Fibroblast of skin of left quadriceps (primary cell): ENCODE measurements around the gene TNFRSF18.
A peak's percentile ranks its signal among the peaks of the same experiment; 100 is the strongest.
"Not testable (repeated sequence)": the region's sequence is repeated elsewhere in the genome, so short reads cannot be mapped to it uniquely, and the experiment has no call there.

ENCODE experiments used
- DNase-seq, 2 experiments: peaks; one replicate each; pipeline ENCODE4 v3.0.0-alpha.2; 2013; ENCODE audit warnings: low read depth in 2 of 2

Gene TNFRSF18

DNA sequence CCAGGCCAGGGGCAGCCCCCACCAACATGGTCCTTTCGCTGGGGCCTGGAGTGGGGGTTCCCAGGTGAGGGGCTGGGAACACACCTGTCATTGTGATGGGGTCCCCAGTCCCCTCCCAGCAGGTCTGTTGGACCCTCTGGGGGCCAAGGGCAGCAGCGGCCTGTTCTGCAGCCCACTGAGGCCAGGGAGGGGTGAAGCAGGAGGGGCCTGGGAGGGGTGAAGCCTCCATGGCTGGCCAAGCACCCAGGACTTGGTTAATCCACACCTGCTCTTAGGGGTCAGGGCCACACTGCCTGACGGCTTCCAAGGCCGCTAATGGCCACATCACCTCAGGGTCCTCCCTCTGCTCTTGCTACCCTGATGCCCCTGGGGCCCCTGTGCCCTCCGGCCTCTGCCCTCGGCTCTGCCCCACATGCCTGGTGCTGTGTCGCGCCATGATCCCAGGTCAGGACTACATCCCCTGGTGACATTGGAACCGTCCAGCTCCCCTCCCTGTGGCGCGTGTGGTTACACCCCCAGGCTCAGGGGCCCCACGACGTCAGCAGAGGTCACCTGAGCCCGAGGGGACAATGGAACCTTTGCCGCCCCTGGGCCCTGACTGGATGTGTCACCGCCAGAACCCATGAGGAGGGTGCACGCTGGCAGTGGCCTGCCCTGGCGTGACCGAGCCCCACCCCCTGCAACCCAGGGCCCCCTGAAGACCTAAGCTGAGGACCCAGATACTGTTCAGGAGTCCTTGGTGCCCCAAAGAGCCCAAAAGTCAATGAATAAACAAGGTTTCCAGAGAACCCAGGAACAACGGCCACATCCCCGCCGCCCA lies 7.0 kb downstream of the TNFRSF18 start:
- no peak for DNase-seq

DNA sequence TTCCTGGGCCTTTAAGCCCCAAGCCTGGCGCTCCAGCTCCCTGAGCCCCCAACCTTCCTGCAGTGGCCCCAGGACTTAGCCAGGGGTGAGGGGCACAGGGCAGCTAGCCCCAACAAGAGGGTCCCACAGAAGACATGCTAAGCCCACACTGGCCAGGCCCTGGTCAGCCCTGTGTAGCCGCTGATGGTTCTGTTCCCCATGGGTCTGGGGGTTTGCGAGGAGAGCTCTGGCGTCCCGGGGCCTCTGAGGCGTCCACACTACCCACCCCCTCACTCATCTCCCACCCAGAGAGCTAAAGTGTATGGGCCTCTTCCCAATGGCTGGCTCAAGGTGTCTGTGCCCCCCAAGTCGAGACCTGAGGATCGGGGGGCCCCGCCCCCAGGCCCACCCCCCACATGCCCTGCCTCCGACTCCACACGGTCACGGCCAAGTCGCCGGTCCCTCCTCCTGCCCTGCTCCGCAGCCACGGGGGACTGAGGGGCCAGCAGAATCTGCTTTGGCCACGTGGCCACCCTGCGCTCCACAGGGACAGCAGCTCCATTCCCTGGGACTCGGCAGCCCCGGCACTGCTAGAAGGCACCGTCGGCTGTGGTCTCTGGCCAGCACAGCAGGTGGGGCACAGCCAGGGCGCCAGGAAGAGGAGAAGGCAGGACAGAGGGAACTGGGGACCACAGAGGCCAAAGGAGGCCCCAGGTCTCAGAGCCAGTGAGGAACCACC lies 7.8 kb downstream of the TNFRSF18 start:
- DNase-seq: no peak

DNA sequence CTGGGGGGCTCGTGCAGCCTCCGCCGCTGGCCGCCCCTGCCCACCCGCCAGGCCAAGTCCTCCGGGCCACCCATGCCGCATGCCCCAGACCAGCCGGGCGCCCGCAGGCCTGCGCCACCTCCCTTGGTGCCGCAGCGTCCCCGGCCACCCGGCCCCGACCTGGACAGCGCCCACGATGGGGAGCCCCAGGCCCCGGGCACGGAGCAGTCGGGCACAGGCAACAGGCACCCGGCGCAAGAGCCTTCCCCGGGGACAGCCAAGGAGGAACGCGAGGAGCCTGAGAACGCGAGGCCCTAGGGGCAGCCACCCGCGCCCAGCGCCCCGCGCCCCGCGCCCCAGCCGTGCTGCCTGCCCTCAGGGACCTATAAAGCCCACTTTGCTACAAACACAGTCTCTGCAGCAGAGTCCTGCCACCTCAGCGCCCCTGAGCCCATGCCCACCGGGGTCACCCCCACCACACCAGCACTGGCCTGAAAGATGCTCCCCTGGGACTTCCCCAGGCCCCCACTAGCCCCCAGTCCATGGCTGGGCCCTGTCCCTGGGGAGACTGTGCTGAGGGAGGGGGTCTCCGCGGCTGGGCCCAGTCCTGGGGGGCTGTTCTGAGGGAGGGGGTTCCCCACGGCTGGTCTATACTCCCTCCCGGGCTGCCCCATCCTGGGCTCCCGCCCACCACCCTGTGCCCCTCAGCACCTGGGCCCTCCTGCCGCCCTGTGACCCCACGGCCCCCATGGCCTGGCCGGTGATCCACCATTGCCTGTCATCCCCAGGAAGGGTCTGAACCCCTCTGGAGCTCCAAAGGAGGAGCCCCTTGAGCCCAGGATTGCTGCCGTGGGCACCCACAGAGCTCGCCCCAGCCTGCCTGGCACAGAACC lies 8.6 kb downstream of the TNFRSF18 start:
- DNase-seq: no peak

DNA sequence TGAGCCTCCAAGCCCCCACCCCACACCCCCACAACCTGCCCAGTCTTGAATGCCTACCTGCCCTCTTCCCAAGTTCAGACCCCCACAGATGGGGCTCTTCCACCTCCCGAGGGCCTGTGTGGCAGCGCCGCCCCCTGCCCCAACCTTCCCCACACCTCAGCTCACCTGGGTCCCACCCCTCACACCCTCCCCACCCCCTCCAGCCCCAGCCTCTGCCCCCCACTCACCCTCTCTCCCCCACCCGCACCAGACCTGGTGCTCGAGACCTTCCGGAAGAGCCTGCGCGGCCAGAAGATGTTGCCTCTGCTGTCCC lies 9.2 kb downstream of the TNFRSF18 start:
- DNase-seq: no peak

GRCh38 chr1:1196431-1197187 lies 9.8 kb downstream of the TNFRSF18 start:
- DNase-seq: no peak

GRCh38 chr1:1195726-1196125 lies 10.7 kb downstream of the TNFRSF18 start:
- not testable (repeated sequence) for DNase-seq

GRCh38 chr1:1194723-1195122 lies 11.7 kb downstream of the TNFRSF18 start:
- DNase-seq: no peak

DNA sequence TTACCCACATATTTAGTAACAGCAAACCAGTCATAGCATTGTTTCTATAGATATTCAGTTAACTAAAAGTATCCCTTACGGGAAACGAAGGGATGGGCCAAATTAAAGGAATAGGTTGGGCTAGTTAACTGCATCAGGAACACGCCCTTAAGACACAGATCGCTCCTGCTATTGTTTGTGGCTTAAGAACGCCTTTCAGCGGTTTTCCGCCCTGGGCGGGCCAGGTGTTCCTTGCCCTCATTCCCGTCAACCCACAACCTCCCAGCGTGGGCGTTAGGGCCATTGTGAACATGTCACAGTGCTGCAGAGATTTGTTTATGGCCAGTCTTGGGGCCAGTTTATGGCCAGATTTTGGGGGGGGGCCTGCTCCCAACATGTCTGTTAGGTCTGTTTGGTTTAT lies 14.7 kb downstream of the TNFRSF18 start:
- no peak for DNase-seq

DNA sequence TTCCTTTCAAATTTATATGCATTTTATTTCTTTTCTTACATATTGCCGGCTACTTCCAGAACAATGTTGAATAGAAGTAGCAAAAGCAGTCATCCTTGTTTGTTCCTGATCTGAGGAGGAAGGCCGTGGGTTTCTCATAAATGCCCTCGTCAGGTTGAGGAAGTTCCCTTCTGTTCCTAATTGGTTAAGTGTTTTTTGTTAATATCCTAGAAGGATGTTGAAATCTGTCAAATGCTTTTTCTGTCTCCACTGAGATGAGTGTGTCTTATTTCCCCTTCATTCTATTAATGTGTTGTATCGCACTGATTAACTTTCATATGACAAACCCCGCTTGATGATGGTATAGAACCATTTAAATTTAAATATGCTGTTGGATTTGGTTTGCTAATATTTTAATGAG lies 17.3 kb downstream of the TNFRSF18 start:
- DNase-seq: no peak

DNA sequence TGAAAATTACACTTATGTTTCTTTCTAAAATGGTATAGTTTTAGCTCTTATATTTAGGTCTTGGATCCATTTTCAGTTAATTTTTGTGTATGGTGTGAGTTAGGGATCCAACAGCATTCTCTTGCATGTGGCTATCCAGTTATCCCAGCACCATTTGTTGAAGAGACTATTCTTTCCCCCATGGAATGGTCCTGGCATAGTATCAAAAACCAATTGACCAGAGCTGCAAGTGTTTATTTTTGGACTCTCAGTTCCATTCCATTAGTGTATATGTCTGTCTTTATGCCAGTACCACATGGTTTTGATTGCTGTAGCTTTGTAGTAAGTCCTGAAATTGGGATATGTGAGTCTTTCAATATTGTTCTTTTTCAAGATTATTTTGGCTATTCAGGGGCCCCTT lies 18.5 kb downstream of the TNFRSF18 start:
- DNase-seq: peak; percentile 12

DNA sequence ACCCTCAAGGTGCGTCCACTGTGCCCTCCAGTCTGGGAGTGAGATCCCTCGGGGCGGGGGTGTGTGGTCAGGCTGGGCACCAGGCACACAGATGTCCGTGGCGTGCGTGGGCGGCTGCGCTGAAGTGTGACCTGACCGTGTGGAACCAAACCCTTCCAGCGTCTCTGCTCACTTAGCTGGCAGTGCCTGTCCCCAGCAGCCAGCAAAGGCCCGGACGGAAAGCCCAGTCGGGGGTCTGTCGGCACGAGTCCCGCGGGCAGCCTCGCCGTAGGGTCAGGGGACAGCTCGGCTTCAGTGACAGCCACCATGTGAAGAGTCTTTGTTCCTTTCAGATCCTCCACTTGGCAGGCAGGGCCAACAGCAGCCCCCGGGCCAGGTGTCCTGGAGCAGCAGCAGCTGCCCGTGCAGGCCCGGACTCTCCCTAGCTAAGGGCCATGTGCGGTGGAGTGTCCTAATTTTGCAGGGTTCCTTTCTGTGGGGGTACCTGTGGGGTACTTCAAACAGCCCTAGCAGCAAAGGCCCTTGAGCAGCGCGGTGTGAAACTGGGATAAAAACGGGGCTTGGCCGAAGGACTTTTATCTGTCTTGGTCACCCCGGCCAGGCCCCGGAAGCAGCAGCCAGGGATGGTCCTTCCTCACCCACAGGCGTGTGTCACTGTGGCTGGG lies 21.2 kb downstream of the TNFRSF18 start:
- no peak for DNase-seq

GRCh38 chr1:1183833-1184775 lies 22.3 kb downstream of the TNFRSF18 start:
- DNase-seq: no peak

GRCh38 chr1:1183221-1183747 lies 23.1 kb downstream of the TNFRSF18 start:
- no peak for DNase-seq

DNA sequence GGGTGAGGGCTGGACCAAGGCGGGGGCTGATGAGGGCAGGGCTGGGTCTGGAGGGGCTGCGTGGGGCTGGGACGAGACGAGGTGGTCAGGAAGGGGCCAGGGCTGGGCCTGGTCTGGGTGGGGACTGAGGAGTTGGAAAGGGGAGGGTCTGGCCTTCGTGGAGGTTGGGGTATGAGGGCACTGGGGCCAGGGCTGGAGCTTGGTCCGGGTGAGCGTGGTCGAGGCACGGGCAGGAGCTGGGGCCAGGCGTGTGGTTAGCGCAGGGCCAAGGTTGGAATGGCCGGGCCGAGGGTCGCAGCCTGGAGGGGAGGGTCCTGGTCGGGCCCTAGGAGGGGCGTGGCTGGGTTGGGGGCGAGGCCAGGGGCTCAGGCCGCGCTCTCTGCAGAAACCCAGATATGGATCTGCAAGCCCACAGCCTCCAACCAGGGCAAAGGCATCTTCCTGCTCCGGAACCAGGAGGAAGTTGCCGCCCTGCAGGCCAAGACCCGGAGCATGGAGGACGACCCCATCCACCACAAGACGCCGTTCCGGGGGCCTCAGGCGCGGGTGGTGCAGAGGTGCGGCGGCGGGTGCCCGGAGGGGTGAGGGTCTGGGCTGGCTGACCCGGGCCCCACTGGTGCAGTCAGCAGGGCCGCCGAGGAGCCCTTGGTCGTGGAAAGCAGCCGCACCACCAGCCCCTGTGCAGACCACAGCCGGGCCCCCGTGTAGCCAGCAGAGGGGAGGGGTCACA lies 23.7 kb downstream of the TNFRSF18 start:
- DNase-seq: no peak

DNA sequence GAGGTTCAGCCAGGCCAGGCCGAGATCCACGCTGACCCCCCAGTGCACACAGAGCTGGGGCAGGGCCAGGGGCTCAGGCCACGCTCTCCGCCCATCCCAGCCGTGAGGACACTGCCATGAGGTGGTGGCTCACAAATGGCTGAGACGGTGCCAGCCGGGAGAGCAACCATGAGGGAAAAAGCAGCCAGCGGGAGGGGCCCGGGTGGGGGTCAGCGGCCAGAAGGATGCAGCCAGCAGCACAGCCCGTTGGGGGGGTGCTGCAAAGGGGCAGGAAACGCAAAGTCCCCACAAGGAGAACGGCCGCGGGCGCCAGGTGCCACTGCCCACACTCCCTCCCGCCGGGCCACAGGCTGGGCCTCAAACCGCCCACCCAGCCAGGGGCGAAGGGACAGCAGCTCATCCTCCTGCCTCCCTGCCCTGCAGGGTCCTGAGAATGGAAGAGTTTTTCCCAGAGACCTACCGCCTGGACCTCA lies 24.4 kb downstream of the TNFRSF18 start:
- DNase-seq: no peak

DNA sequence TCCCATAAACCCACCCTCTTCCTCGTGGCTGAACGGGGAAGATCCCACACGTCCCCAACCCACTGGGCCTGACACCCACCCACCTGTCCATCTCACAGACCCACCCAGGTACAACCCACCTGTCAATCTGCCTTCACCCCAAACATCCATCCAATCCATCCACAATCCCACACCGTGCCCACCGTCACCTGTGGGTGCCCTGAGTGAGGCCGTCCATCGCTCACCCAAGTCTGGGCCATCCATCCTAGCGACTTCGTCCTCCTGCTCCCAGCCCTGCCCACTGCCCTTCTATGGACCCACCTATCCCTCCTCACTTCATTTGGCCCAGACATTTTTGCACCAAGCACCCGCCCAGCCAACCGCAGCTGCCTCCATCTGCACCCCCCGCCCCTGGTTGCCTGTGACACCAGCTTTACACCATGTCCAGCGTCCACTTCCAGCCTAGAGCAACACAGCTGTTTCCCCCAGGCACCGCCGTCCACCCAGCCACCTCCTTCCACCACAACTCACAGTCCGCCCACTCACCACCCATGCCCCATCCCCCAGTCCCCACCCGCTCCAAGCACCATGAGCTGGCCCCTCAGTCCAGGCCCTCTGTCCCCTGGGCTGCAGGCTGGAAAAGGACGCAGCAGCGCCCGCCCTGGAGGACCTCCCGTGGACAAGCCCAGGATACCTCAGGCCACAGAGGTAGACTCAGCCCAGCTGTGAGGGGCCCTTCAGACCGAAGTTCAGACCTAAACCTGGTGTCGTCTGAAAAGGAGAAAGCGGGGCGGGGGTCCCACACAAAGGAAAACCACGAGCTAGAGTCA lies 25.1 kb downstream of the TNFRSF18 start:
- no peak for DNase-seq

GRCh38 chr1:1179983-1180861 lies 26.2 kb downstream of the TNFRSF18 start:
- no peak for DNase-seq
